SK-N-SH (cell line): ENCODE results near the gene DTNA. TPM values are rescaled to one million over a fixed set of nuclear protein-coding genes. Genes with fewer than 3 reads are reported as not detected.
"Not testable (repeated sequence)": the region's sequence is repeated elsewhere in the genome, so short reads cannot be mapped to it uniquely, and the experiment has no call there.

Experiments
- CTCF ChIA-PET: fragments of 300-600, 350-600 bp; formaldehyde crosslinking; extraction: SDS; loops from one replicate; lab custom pipeline; 2021; lab: Yijun Ruan, JAX
- POLR2A ChIA-PET: fragments of 350-600 bp; sonication (Branson Sonifier 250); formaldehyde crosslinking; extraction: SDS; loops from one replicate; lab custom pipeline; 2020; ENCODE audit warnings: antibody characterized with exemption, inconsistent platforms; lab: Yijun Ruan, JAX
- DNase-seq: peaks from one replicate; pipeline ENCODE4 v3.0.0; 2012
- H2AFZ ChIP-seq: fragments of 200-600 bp; sonication (generic); 2 replicates; pipeline ENCODE4 v1.8.1; 2016; ENCODE audit warnings: antibody characterized with exemption, mild to moderate bottlenecking, low read depth
- H3F3A ChIP-seq: fragments of 200-600 bp; sonication (generic); replicated peaks from 2 replicates; pipeline ENCODE3; 2016; ENCODE audit warnings: antibody characterized with exemption, mild to moderate bottlenecking; ENCODE audit not compliant: insufficient read depth
- H3K27ac ChIP-seq, 2 experiments: fragments of 200-500 bp in 1 of 2; fragments of 200-600 bp in 1 of 2; sonication (Bioruptor generic) in 1 of 2; sonication (generic), shearing (Covaris generic) in 1 of 2; 2 replicates each; pipeline versions ENCODE4 v1.5.1 to v1.6.1; 2014 to 2016; ENCODE audit warnings: low read depth in 2 of 2, inconsistent platforms in 1 of 2, low read length in 1 of 2, mild to moderate bottlenecking in 1 of 2, mixed read lengths in 1 of 2
- H3K27me3 ChIP-seq: fragments of 200-600 bp; sonication (generic), shearing (Covaris generic); 2 replicates; pipeline ENCODE4 v1.6.1; 2016; ENCODE audit warnings: mixed run types; ENCODE audit not compliant: insufficient read depth
- H3K36me3 ChIP-seq, 2 experiments: fragments of 200-500 bp in 1 of 2; fragments of 200-600 bp in 1 of 2; sonication (Bioruptor generic) in 1 of 2; sonication (generic) in 1 of 2; replicated peaks in 1 of 2; 2 replicates each; pipeline versions ENCODE3 to v1.5.1; 2014 to 2016; ENCODE audit warnings: low read length in 1 of 2, mild to moderate bottlenecking in 1 of 2; ENCODE audit not compliant: insufficient read depth in 2 of 2, control insufficient read depth in 1 of 2
- H3K4me1 ChIP-seq, 2 experiments: fragments of 200-500 bp in 1 of 2; fragments of 200-600 bp in 1 of 2; sonication (Bioruptor generic) in 1 of 2; sonication (generic), shearing (Covaris generic) in 1 of 2; 2 replicates each; pipeline versions ENCODE4 v1.5.1 to v1.6.1; 2014 to 2016; ENCODE audit warnings: low read depth in 1 of 2, low read length in 1 of 2, mixed run types in 1 of 2; ENCODE audit not compliant: insufficient read depth in 2 of 2, control insufficient read depth in 1 of 2
- H3K4me2 ChIP-seq: fragments of 200-600 bp; sonication (generic), shearing (Covaris generic); 2 replicates; pipeline ENCODE4 v1.6.1; 2017; ENCODE audit warnings: mixed run types
- H3K4me3 ChIP-seq, 2 experiments: fragments of 200-500 bp in 1 of 2; fragments of 200-600 bp in 1 of 2; sonication (Bioruptor generic) in 1 of 2; sonication (generic), shearing (Covaris generic) in 1 of 2; 2 replicates each; pipeline versions ENCODE4 v1.5.1 to v1.8.1; 2014 to 2016; ENCODE audit warnings: low read depth in 2 of 2, inconsistent platforms in 1 of 2, low read length in 1 of 2, mild to moderate bottlenecking in 1 of 2, mixed read lengths in 1 of 2, moderate library complexity in 1 of 2
- H3K79me2 ChIP-seq: fragments of 200-600 bp; sonication (generic); 2 replicates; pipeline ENCODE4 v1.8.1; 2017; ENCODE audit warnings: mild to moderate bottlenecking; ENCODE audit not compliant: insufficient read depth
- H3K9ac ChIP-seq: fragments of 200-600 bp; sonication (generic); 2 replicates; pipeline ENCODE4 v1.6.1; 2017; ENCODE audit warnings: mixed run types
- H3K9me2 ChIP-seq: fragments of 200-600 bp; sonication (generic); 2 replicates; pipeline ENCODE4 v1.6.1; 2017; ENCODE audit warnings: mixed run types
- H3K9me3 ChIP-seq: fragments of 200-600 bp; sonication (generic); 2 replicates; pipeline ENCODE4 v1.6.1; 2017; ENCODE audit warnings: mixed run types, mild to moderate bottlenecking, moderate library complexity
- H4K20me1 ChIP-seq: fragments of 200-600 bp; sonication (generic); 2 replicates; pipeline ENCODE4 v1.6.1; 2017; ENCODE audit warnings: mild to moderate bottlenecking, mixed run types; ENCODE audit not compliant: insufficient read depth
- CHD2 ChIP-seq: fragments of 150-350 bp; IDR thresholded peaks from 2 replicates; pipeline ENCODE4 v1.6.1; 2018; ENCODE audit warnings: low read length; ENCODE audit not compliant: partially characterized antibody
- EZH2phosphoT487 ChIP-seq: fragments of 200-600 bp; sonication (generic); IDR thresholded peaks from 2 replicates; pipeline ENCODE4 v1.6.1; 2017; ENCODE audit warnings: low read depth, mixed run types, mild to moderate bottlenecking, antibody characterized with exemption, moderate library complexity, borderline replicate concordance
- FOSL2 ChIP-seq: IDR thresholded peaks from 2 replicates; pipeline ENCODE4 v1.4.0; 2012; ENCODE audit warnings: low read depth, mild to moderate bottlenecking, moderate library complexity, borderline replicate concordance
- FOXJ3 ChIP-seq: sonication (generic); formaldehyde crosslinking; IDR thresholded peaks from 2 replicates; pipeline ENCODE4 v1.5.1; 2020; ENCODE audit warnings: mild to moderate bottlenecking, missing genetic modification reagents
- SIN3A ChIP-seq: IDR thresholded peaks from 2 replicates; pipeline ENCODE4 v1.6.1; 2012; ENCODE audit warnings: low read depth, mild to moderate bottlenecking, low read length, moderate library complexity, borderline replicate concordance
- WGBS: methylation state at CpG from one replicate; pipeline ENCODE4 v1.1.6; 2017; ENCODE audit warnings: low lambda C conversion rate; 5-methylcytosine and 5-hydroxymethylcytosine counted together
- polyA plus RNA-seq, 3 experiments: library from polyadenylated mRNA; depleted of rRNA; stranded (reverse); fragments of >200 nt; gene quantifications; 2 replicates each; pipeline ENCODE4 v1.2.3, GENCODE V29; 2012
- TF ChIP-seq, protein P1 (sequence below): IDR thresholded peaks from 2 replicates; pipeline ENCODE4; 2012
- TF ChIP-seq, protein P2 (sequence below): IDR thresholded peaks from 2 replicates; pipeline ENCODE4 v1.6.1; 2012; ENCODE audit warnings: mild to moderate bottlenecking, low read depth, low read length, moderate library complexity

The DTNA gene
- polyA plus RNA-seq, 1 of the 3 experiments (the other 2 are of a cell fraction), result 7.9 TPM

DNA sequence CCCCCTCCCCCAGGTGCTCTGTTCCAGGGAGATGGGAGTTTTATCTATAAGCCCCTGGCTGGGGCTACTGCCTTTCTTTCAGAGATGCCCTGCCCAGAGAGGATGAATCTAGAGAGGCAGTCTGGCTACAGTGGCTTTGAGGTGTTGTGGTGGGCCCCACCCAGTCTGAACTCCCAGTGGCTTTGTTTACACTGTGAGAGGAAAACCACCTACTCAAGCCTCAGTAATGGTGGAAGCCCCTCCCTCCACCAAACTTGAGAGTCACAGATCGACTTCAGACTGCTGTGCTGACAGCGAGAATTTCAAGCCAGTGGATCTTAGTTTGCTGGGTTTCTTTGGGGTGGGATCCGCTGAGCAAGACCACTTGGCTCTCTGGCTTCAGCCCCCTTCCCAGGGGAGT is 20.3 kb upstream of the DTNA start:
- WGBS, result 68% methylated on average over 3 of the region's 3 CpGs
- H2AFZ ChIP-seq, H3K27me3 ChIP-seq, H3K9ac ChIP-seq, H3K36me3 ChIP-seq, DNase-seq, H3K4me3 ChIP-seq, H3K9me2 ChIP-seq, H3K79me2 ChIP-seq, H4K20me1 ChIP-seq, CTCF ChIA-PET, H3K4me1 ChIP-seq, POLR2A ChIA-PET, H3F3A ChIP-seq, H3K9me3 ChIP-seq, H3K27ac ChIP-seq, H3K4me2 ChIP-seq: not testable (repeated sequence)

DNA sequence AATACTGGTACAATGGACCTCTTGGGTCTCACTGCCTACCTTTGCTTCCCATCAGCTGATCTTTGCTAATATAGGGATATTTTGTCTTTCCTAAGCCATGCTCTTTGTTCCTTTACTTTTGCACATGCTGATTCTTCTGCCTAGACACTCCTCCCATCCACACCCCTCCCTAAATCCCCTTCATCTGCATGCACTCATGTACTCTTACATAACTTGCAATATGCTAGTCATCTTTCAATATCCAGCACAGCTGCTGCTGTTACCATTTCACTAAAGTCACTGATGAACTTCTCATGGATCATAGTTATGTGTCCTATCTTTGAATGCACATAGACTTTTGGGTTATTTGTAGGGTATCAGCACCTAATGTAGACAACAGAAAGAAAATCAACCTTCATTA is 18.5 kb upstream of the DTNA start:
- no peak for DNase-seq
- peaks cover under 1 to 10% of the 10 kb centered on the region in 2 experiments; a peak in 3 of 4 replicates for H3K4me1 ChIP-seq
- no peaks in the 10 kb centered on the region for H3K9me3 ChIP-seq
- TF ChIP-seq SIN3A (no peak), EZH2phosphoT487 (no peak), CHD2 (no peak), FOXJ3 (CRISPR knock-in tag) (no peak), FOSL2 (no peak)
- TF ChIP-seq, protein P1, sequence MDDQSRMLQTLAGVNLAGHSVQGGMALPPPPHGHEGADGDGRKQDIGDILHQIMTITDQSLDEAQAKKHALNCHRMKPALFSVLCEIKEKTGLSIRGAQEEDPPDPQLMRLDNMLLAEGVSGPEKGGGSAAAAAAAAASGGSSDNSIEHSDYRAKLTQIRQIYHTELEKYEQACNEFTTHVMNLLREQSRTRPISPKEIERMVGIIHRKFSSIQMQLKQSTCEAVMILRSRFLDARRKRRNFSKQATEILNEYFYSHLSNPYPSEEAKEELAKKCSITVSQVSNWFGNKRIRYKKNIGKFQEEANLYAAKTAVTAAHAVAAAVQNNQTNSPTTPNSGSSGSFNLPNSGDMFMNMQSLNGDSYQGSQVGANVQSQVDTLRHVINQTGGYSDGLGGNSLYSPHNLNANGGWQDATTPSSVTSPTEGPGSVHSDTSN, result no peak
- TF ChIP-seq, protein P2, sequence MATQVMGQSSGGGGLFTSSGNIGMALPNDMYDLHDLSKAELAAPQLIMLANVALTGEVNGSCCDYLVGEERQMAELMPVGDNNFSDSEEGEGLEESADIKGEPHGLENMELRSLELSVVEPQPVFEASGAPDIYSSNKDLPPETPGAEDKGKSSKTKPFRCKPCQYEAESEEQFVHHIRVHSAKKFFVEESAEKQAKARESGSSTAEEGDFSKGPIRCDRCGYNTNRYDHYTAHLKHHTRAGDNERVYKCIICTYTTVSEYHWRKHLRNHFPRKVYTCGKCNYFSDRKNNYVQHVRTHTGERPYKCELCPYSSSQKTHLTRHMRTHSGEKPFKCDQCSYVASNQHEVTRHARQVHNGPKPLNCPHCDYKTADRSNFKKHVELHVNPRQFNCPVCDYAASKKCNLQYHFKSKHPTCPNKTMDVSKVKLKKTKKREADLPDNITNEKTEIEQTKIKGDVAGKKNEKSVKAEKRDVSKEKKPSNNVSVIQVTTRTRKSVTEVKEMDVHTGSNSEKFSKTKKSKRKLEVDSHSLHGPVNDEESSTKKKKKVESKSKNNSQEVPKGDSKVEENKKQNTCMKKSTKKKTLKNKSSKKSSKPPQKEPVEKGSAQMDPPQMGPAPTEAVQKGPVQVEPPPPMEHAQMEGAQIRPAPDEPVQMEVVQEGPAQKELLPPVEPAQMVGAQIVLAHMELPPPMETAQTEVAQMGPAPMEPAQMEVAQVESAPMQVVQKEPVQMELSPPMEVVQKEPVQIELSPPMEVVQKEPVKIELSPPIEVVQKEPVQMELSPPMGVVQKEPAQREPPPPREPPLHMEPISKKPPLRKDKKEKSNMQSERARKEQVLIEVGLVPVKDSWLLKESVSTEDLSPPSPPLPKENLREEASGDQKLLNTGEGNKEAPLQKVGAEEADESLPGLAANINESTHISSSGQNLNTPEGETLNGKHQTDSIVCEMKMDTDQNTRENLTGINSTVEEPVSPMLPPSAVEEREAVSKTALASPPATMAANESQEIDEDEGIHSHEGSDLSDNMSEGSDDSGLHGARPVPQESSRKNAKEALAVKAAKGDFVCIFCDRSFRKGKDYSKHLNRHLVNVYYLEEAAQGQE, result no peak
- no peak overlapping the region for H3K4me2 ChIP-seq
- no peak overlapping the region for H3K4me3 ChIP-seq
- H3K79me2 ChIP-seq, result no peaks in the 10 kb centered on the region
- H3F3A ChIP-seq, result no peaks in the 10 kb centered on the region
- H4K20me1 ChIP-seq, result no peaks in the 10 kb centered on the region
- no peaks in the 10 kb centered on the region; the same call in 1 of the 2 replicates for H3K27me3 ChIP-seq
- H3K27ac ChIP-seq, result no peak overlapping the region
- no peaks in the 10 kb centered on the region for H3K36me3 ChIP-seq
- no peaks in the 10 kb centered on the region for H3K9me2 ChIP-seq
- ChIA-PET CTCF (interaction anchor here (1.1 to 1.3 kb wide), 2 partner anchors 17 to 96 kb away, joined by 3 read pairs; no protein-coding TSS in a partner anchor), POLR2A (no interaction called here)
- no peak overlapping the region for H2AFZ ChIP-seq
- no peak overlapping the region for H3K9ac ChIP-seq
